GM12875 (cell line): ENCODE measurements around the gene GLRX.

Experiments
- H3K4me3 ChIP-seq: one replicate; pipeline ENCODE4 v1.5.1; 2011; ENCODE audit warnings: low read depth, low read length, control low read depth
- CTCF ChIP-seq: IDR thresholded peaks from 2 replicates; pipeline ENCODE4 v1.5.1; 2011; ENCODE audit warnings: low read depth, mild to moderate bottlenecking, control low read depth, inconsistent platforms, low read length, moderate library complexity, borderline replicate concordance; ENCODE audit not compliant: insufficient read depth

GLRX gene

GRCh38 chr5:95803271-95804148, 19.0 kb downstream of the GLRX start:
- no peak overlapping the region for H3K4me3 ChIP-seq
- TF ChIP-seq CTCF: no peak

- TF ChIP-seq CTCF: no peak
- no peak overlapping the region for H3K4me3 ChIP-seq
These were observed 20.6 kb downstream of the GLRX start for GRCh38 chr5:95801961-95802360.

- no peak overlapping the region for H3K4me3 ChIP-seq
- no peak for TF ChIP-seq CTCF
These were observed 21.0 kb downstream of the GLRX start for GRCh38 chr5:95801532-95801931.

- no peak for TF ChIP-seq CTCF
- H3K4me3 ChIP-seq: no peak overlapping the region
These were observed 22.0 kb downstream of the GLRX start for GRCh38 chr5:95800553-95800952.

- TF ChIP-seq CTCF: no peak
- no peak overlapping the region for H3K4me3 ChIP-seq
These were observed 23.2 kb downstream of the GLRX start for GRCh38 chr5:95799191-95799835.

GRCh38 chr5:95798545-95798944, 24.0 kb downstream of the GLRX start:
- H3K4me3 ChIP-seq: no peak overlapping the region
- TF ChIP-seq CTCF: no peak

GRCh38 chr5:95798048-95798447, 24.5 kb downstream of the GLRX start:
- no peak overlapping the region for H3K4me3 ChIP-seq
- TF ChIP-seq CTCF: no peak
